WTC11 (cell line): ENCODE results near the gene FHOD1. TPM values are rescaled to one million over a fixed set of nuclear protein-coding genes. Genes with fewer than 3 reads are reported as not detected.

Experiments
- ATAC-seq: fragments of 200-7000 bp; cut with Tn5 transposase; 2 replicates; pipeline ENCODE4 v1.10.0; 2021; ENCODE audit warnings: mild to moderate bottlenecking, moderate library complexity
- CTCF ChIA-PET: fragments of 300-600 bp; sonication (Branson Sonifier 250); formaldehyde crosslinking; loops from one replicate; lab custom pipeline; 2021; ENCODE audit warnings: antibody characterized with exemption; lab: Charles Lee
- POLR2A ChIA-PET: fragments of 350-600 bp; sonication (Branson Sonifier 250); formaldehyde crosslinking; loops from one replicate; lab custom pipeline; 2021; ENCODE audit warnings: antibody characterized with exemption; lab: Charles Lee
- DNase-seq: peaks from one replicate; pipeline ENCODE4 v3.0.0; 2021; ENCODE audit warnings: low spot score
- H3K27ac Mint-ChIP-seq: 2 replicates; pipeline ENCODE4 v1.8.0; 2021; ENCODE audit warnings: mixed read lengths
- H3K27me3 Mint-ChIP-seq: 2 replicates; pipeline ENCODE4 v1.8.0; 2021; ENCODE audit warnings: low read depth, mild to moderate bottlenecking, moderate library complexity, mixed read lengths
- H3K36me3 Mint-ChIP-seq: 2 replicates; pipeline ENCODE4 v1.8.0; 2021; ENCODE audit warnings: mixed read lengths
- H3K4me1 Mint-ChIP-seq: 2 replicates; pipeline ENCODE4 v1.8.0; 2022; ENCODE audit warnings: mixed read lengths
- H3K4me3 Mint-ChIP-seq: 2 replicates; pipeline ENCODE4 v1.8.0; 2021; ENCODE audit warnings: mild to moderate bottlenecking, moderate library complexity, mixed read lengths
- H3K9me3 Mint-ChIP-seq: 2 replicates; pipeline ENCODE4 v1.8.0; 2021; ENCODE audit warnings: mixed read lengths
- ARID4B ChIP-seq: sonication (generic); formaldehyde crosslinking; IDR thresholded peaks from 2 replicates; pipeline ENCODE4 v1.8.0; 2023; ENCODE audit warnings: missing genetic modification reagents, mild to moderate bottlenecking, borderline replicate concordance
- E2F5 ChIP-seq: sonication (generic); formaldehyde crosslinking; IDR thresholded peaks from 2 replicates; pipeline ENCODE4 v1.8.1; 2022; ENCODE audit warnings: mild to moderate bottlenecking, moderate library complexity, missing genetic modification reagents
- ETV6 ChIP-seq: sonication (generic); formaldehyde crosslinking; IDR thresholded peaks from 2 replicates; pipeline ENCODE4 v1.8.1; 2022; ENCODE audit warnings: mild to moderate bottlenecking, missing genetic modification reagents
- FOXJ3 ChIP-seq: sonication (generic); formaldehyde crosslinking; IDR thresholded peaks from 2 replicates; pipeline ENCODE4 v1.9.0; 2021; ENCODE audit warnings: missing genetic modification reagents, mild to moderate bottlenecking, borderline replicate concordance
- FOXP1 ChIP-seq: sonication (generic); formaldehyde crosslinking; IDR thresholded peaks from 2 replicates; pipeline ENCODE4 v1.8.0; 2022; ENCODE audit warnings: missing genetic modification reagents, mild to moderate bottlenecking, moderate library complexity, borderline replicate concordance
- JUN ChIP-seq: sonication (generic); formaldehyde crosslinking; IDR thresholded peaks from 2 replicates; pipeline ENCODE4 v1.8.0; 2023; ENCODE audit warnings: mild to moderate bottlenecking, missing genetic modification reagents
- MYBL2 ChIP-seq: sonication (generic); formaldehyde crosslinking; IDR thresholded peaks from 2 replicates; pipeline ENCODE4 v1.8.1; 2023; ENCODE audit warnings: mild to moderate bottlenecking, moderate library complexity, missing genetic modification reagents
- NFE2L1 ChIP-seq: sonication (generic); formaldehyde crosslinking; IDR thresholded peaks from 2 replicates; pipeline ENCODE4 v1.8.1; 2023; ENCODE audit warnings: missing genetic modification reagents
- NFYB ChIP-seq: sonication (generic); formaldehyde crosslinking; conservative IDR thresholded peaks from 2 replicates; pipeline ENCODE4 v1.8.0; 2022; ENCODE audit warnings: low read depth, missing genetic modification reagents
- NR2C2 ChIP-seq: sonication (generic); formaldehyde crosslinking; IDR thresholded peaks from 2 replicates; pipeline ENCODE4 v1.8.0; 2022; ENCODE audit warnings: mild to moderate bottlenecking, missing genetic modification reagents
- OVOL2 ChIP-seq: fragments of 250-450 bp; sonication (Bioruptor Pico); IDR thresholded peaks from 2 replicates; pipeline ENCODE4 v1.9.0; 2021; ENCODE audit warnings: mild to moderate bottlenecking, borderline replicate concordance
- SMAD3 ChIP-seq: sonication (generic); formaldehyde crosslinking; IDR thresholded peaks from 2 replicates; pipeline ENCODE4 v1.8.0; 2022; ENCODE audit warnings: missing genetic modification reagents, mild to moderate bottlenecking, borderline replicate concordance
- ZBTB21 ChIP-seq: sonication (generic); formaldehyde crosslinking; IDR thresholded peaks from 2 replicates; pipeline ENCODE4 v1.8.1; 2023; ENCODE audit warnings: mild to moderate bottlenecking, missing genetic modification reagents, borderline replicate concordance
- ZBTB43 ChIP-seq: sonication (generic); formaldehyde crosslinking; IDR thresholded peaks from 2 replicates; pipeline ENCODE4 v1.8.1; 2023; ENCODE audit warnings: mild to moderate bottlenecking, missing genetic modification reagents
- ZNF281 ChIP-seq: sonication (generic); formaldehyde crosslinking; IDR thresholded peaks from 2 replicates; pipeline ENCODE4 v1.8.0; 2023; ENCODE audit warnings: mild to moderate bottlenecking, missing genetic modification reagents
- ZNF317 ChIP-seq: sonication (generic); formaldehyde crosslinking; IDR thresholded peaks from 2 replicates; pipeline ENCODE4 v1.8.1; 2023; ENCODE audit warnings: low read depth, mild to moderate bottlenecking, moderate library complexity, missing genetic modification reagents, borderline replicate concordance
- ZNF396 ChIP-seq: fragments of 250-450 bp; sonication (Bioruptor Pico); IDR thresholded peaks from 2 replicates; pipeline ENCODE4 v1.8.0; 2021; ENCODE audit warnings: mild to moderate bottlenecking, moderate library complexity, borderline replicate concordance
- ZNF671 ChIP-seq: fragments of 250-450 bp; sonication (Bioruptor Pico); IDR thresholded peaks from 2 replicates; pipeline ENCODE4 v1.8.0; 2021; ENCODE audit warnings: mild to moderate bottlenecking
- total RNA-seq: library from RNA; stranded (reverse); gene quantifications from 3 replicates; pipeline ENCODE4 v1.2.3, GENCODE V29; 2021

Gene FHOD1
- total RNA-seq, 1 experiment from 2014 or later, result 81.3 TPM

GRCh38 chr16:67196881-67197280, 50.4 kb downstream of the FHOD1 start (continued):
- TF ChIP-seq ARID4B (CRISPR knock-in tag) (no peak), SMAD3 (CRISPR knock-in tag) (no peak), FOXP1 (CRISPR knock-in tag) (no peak), NR2C2 (no peak), FOXJ3 (CRISPR knock-in tag) (no peak), ZNF396 (no peak), ZNF317 (CRISPR knock-in tag) (no peak), NFE2L1 (CRISPR knock-in tag) (no peak), ZBTB43 (CRISPR knock-in tag) (no peak)

- Mint-ChIP-seq H3K4me1 (peaks cover 25% of the 10 kb centered on the region), H3K4me3 (no peak overlapping the region), H3K9me3 (no peaks in the 10 kb centered on the region), H3K36me3 (peaks cover 38% of the 10 kb centered on the region), H3K27me3 (no peaks in the 10 kb centered on the region), H3K27ac (no peak overlapping the region)
- ATAC-seq (no peak), DNase-seq (no peak)
- CTCF ChIA-PET, result no interaction called here
- POLR2A ChIA-PET, result no interaction called here
- no peak for TF ChIP-seq ZNF671 (CRISPR knock-in tag)
- no peak for TF ChIP-seq ZNF281 (CRISPR knock-in tag)
- no peak for TF ChIP-seq OVOL2 (CRISPR knock-in tag)
- no peak for TF ChIP-seq JUN
- no peak for TF ChIP-seq NFYB
Observed at GRCh38 chr16:67195676-67196075, 51.6 kb downstream of the FHOD1 start.

- DNase-seq (no peak), ATAC-seq (no peak)
- Mint-ChIP-seq H3K4me1 (peaks cover 29% of the 10 kb centered on the region), H3K4me3 (peak overlapping the region; percentile 87), H3K27ac (no peak overlapping the region), H3K36me3 (peaks cover 36% of the 10 kb centered on the region), H3K9me3 (no peaks in the 10 kb centered on the region), H3K27me3 (no peaks in the 10 kb centered on the region)
- ChIA-PET CTCF (no interaction called here), POLR2A (no interaction called here)
- TF ChIP-seq E2F5, result no peak
- TF ChIP-seq ZBTB21 (CRISPR knock-in tag), result no peak
- TF ChIP-seq ETV6 (CRISPR knock-in tag), result no peak
- TF ChIP-seq MYBL2 (CRISPR knock-in tag), result no peak
Observed at GRCh38 chr16:67194260-67194659, 53.0 kb downstream of the FHOD1 start.
